Measurements from ENCODE around the gene ADAMTSL2.

Gene ADAMTSL2

GRCh38 chr9:133536536-133536935 is 2.0 kb downstream of the ADAMTSL2 start:
- FAIRE-seq, result no peak

- no peak for FAIRE-seq
These were observed 2.8 kb downstream of the ADAMTSL2 start for GRCh38 chr9:133537257-133537656.

- FAIRE-seq, result no peak
These were observed 3.7 kb downstream of the ADAMTSL2 start for GRCh38 chr9:133538176-133538575.

- FAIRE-seq, result no peak
These were observed 4.6 kb downstream of the ADAMTSL2 start for GRCh38 chr9:133538851-133539833.

- FAIRE-seq, result no peak
These were observed 5.6 kb downstream of the ADAMTSL2 start for GRCh38 chr9:133539991-133540697.

GRCh38 chr9:133540698-133541025 is 6.2 kb downstream of the ADAMTSL2 start:
- no peak for FAIRE-seq

GRCh38 chr9:133542002-133542401 is 7.5 kb downstream of the ADAMTSL2 start:
- FAIRE-seq, result no peak

GRCh38 chr9:133543772-133544467 is 9.4 kb downstream of the ADAMTSL2 start:
- no peak for FAIRE-seq

GRCh38 chr9:133545494-133546286 is 11.2 kb downstream of the ADAMTSL2 start:
- no peak for FAIRE-seq

GRCh38 chr9:133546287-133546680 is 11.8 kb downstream of the ADAMTSL2 start:
- FAIRE-seq, result no peak

- FAIRE-seq, result no peak
These were observed 12.6 kb downstream of the ADAMTSL2 start for GRCh38 chr9:133547116-133547515.

- no peak for FAIRE-seq
These were observed 16.9 kb downstream of the ADAMTSL2 start for GRCh38 chr9:133551446-133551845.

- no peak for FAIRE-seq
These were observed 17.7 kb downstream of the ADAMTSL2 start for GRCh38 chr9:133552236-133552635.

GRCh38 chr9:133553123-133553522 is 18.6 kb downstream of the ADAMTSL2 start:
- no peak for FAIRE-seq

- no peak for FAIRE-seq
These were observed 19.6 kb downstream of the ADAMTSL2 start for GRCh38 chr9:133553973-133554713.

- no peak for FAIRE-seq
These were observed 20.2 kb downstream of the ADAMTSL2 start for GRCh38 chr9:133554729-133555128.

GRCh38 chr9:133556354-133556753 is 21.9 kb downstream of the ADAMTSL2 start:
- no peak for FAIRE-seq

GRCh38 chr9:133557581-133557980 is 23.1 kb downstream of the ADAMTSL2 start:
- FAIRE-seq, result no peak

- no peak for FAIRE-seq
These were observed 24.0 kb downstream of the ADAMTSL2 start for GRCh38 chr9:133558191-133559126.

- no peak for FAIRE-seq
These were observed 25.8 kb downstream of the ADAMTSL2 start for GRCh38 chr9:133560311-133560710.

- FAIRE-seq, result no peak
These were observed 26.4 kb downstream of the ADAMTSL2 start for GRCh38 chr9:133560944-133561343.
